Caco-2 (cell line): ENCODE measurements around the gene OBP2B. TPM values are rescaled to one million over a fixed set of nuclear protein-coding genes. Genes with fewer than 3 reads are reported as not detected.

Experiments
- BruUV-seq: library from RNA; stranded (reverse); fragments of 400-500 nt; replicated peaks from 2 replicates; lab custom pipeline; 2021; lab: Mats Ljungman, UMichigan
- CTCF ChIA-PET: fragments of 300-600 bp; sonication (Branson Sonifier 250); formaldehyde crosslinking; loops from one replicate; lab custom pipeline; 2022; ENCODE audit warnings: antibody characterized with exemption; lab: Charles Lee
- POLR2A ChIA-PET: fragments of 300-600 bp; sonication (Branson Sonifier 250); formaldehyde crosslinking; loops from one replicate; lab custom pipeline; 2022; ENCODE audit warnings: antibody characterized with exemption; lab: Charles Lee
- DNase-seq, 2 experiments: peaks; one replicate each; pipeline versions ENCODE4 v3.0.0 to v3.0.0-alpha.2; 2020 to 2022
- H3K27me3 ChIP-seq: replicated peaks from 2 replicates; pipeline ENCODE4 v1.6.0; 2011; ENCODE audit warnings: low read length; ENCODE audit not compliant: control insufficient read depth, insufficient read depth
- H3K36me3 ChIP-seq: 2 replicates; pipeline ENCODE4 v1.5.1; 2011; ENCODE audit warnings: low read length; ENCODE audit not compliant: control insufficient read depth, insufficient read depth
- H3K4me1 ChIP-seq: fragments of 250-450 bp; sonication (Bioruptor Pico); 2 replicates; pipeline ENCODE4 v1.5.1; 2020; ENCODE audit warnings: mild to moderate bottlenecking
- H3K4me3 ChIP-seq: 2 replicates; pipeline ENCODE4 v1.5.1; 2011; ENCODE audit warnings: low read depth, mild to moderate bottlenecking, control low read depth, low read length
- H3K9me3 ChIP-seq: fragments of 250-450 bp; sonication (Bioruptor Pico); 2 replicates; pipeline ENCODE4 v1.5.1; 2020; ENCODE audit warnings: mild to moderate bottlenecking, moderate library complexity
- H3K27ac Mint-ChIP-seq: one replicate; pipeline ENCODE4 v1.8.0; 2022; ENCODE audit warnings: mixed read lengths; ENCODE audit not compliant: unreplicated experiment
- H3K27me3 Mint-ChIP-seq: one replicate; pipeline ENCODE4 v1.8.0; 2022; ENCODE audit warnings: mixed read lengths; ENCODE audit not compliant: insufficient read depth, unreplicated experiment
- H3K36me3 Mint-ChIP-seq: one replicate; pipeline ENCODE4 v1.8.0; 2022; ENCODE audit warnings: mild to moderate bottlenecking, mixed read lengths; ENCODE audit not compliant: insufficient read depth, unreplicated experiment
- H3K4me1 Mint-ChIP-seq: one replicate; pipeline ENCODE4 v1.8.0; 2022; ENCODE audit warnings: low read depth, mixed read lengths; ENCODE audit not compliant: unreplicated experiment
- H3K4me3 Mint-ChIP-seq: one replicate; pipeline ENCODE4 v1.8.0; 2022; ENCODE audit warnings: mild to moderate bottlenecking, moderate library complexity, mixed read lengths; ENCODE audit not compliant: unreplicated experiment
- H3K9me3 Mint-ChIP-seq: one replicate; pipeline ENCODE4 v1.8.0; 2022; ENCODE audit warnings: mixed read lengths; ENCODE audit not compliant: unreplicated experiment
- CTCF ChIP-seq, 2 experiments: fragments of 200-600 bp in 1 of 2; IDR thresholded peaks; 1 replicate in 1 of 2; 2 replicates in 1 of 2; pipeline versions ENCODE4 v1.5.1 to v1.8.0; 2011 to 2022; ENCODE audit warnings: antibody characterized with exemption in 1 of 2, control low read depth in 1 of 2, inconsistent platforms in 1 of 2, low read depth in 1 of 2, low read length in 1 of 2, mild to moderate bottlenecking in 1 of 2, moderate library complexity in 1 of 2; ENCODE audit not compliant: insufficient read depth in 1 of 2, severe bottlenecking in 1 of 2, unreplicated experiment in 1 of 2
- intact Hi-C: fragments of 100-400 bp; cut with micrococcal nuclease; formaldehyde crosslinking; loops from one replicate; pipeline ENCODE4 v1.10.0; 2022; ENCODE audit not compliant: unreplicated experiment
- total RNA-seq: library from RNA; stranded (reverse); gene quantifications from 2 replicates; pipeline ENCODE4 v1.2.3, GENCODE V29; 2022

OBP2B gene
- total RNA-seq, 1 experiment from 2014 or later = not detected

- no peaks in the 10 kb centered on the region for H3K27me3 ChIP-seq
- no peak for TF ChIP-seq CTCF (IDR thresholded peaks at IDR 0.05; ENCODE audit: insufficient read depth in 1 of 2, low read depth in 1 of 2, low read length in 1 of 2, severe bottlenecking in 1 of 2, unreplicated experiment in 1 of 2)
- CTCF ChIA-PET = no interaction called here
- intact Hi-C loops = no loop called here
- Mint-ChIP-seq H3K4me3 (no peak overlapping the region), H3K36me3 (no peaks in the 10 kb centered on the region), H3K27me3 (peaks cover 2% of the 10 kb centered on the region), H3K27ac (no peak overlapping the region), H3K4me1 (no peaks in the 10 kb centered on the region), H3K9me3 (no peaks in the 10 kb centered on the region)
- H3K4me3 ChIP-seq = no peak overlapping the region
- DNase-seq = no peak
- H3K9me3 ChIP-seq = peaks cover 7% of the 10 kb centered on the region; the same call in 1 of the 2 replicates
- no peaks in the 10 kb centered on the region for H3K36me3 ChIP-seq
- H3K4me1 ChIP-seq = no peaks in the 10 kb centered on the region
- POLR2A ChIA-PET = no interaction called here
- no TSS peak for BruUV-seq
Measured at GRCh38 chr9:133199648-133200321, 9.3 kb downstream of the OBP2B start.

GRCh38 chr9:133195029-133195428 lies 14.0 kb downstream of the OBP2B start:
- intact Hi-C loops = no loop called here
- no peaks in the 10 kb centered on the region for H3K27me3 Mint-ChIP-seq

GRCh38 chr9:133194597-133194996 lies 14.5 kb downstream of the OBP2B start:
- POLR2A ChIA-PET = no interaction called here

More at GRCh38 chr9:133195029-133195428, 14.0 kb downstream of the OBP2B start:
- DNase-seq = no peak
- BruUV-seq = no TSS peak
- TF ChIP-seq CTCF (IDR thresholded peaks at IDR 0.05; ENCODE audit: insufficient read depth in 1 of 2, low read depth in 1 of 2, low read length in 1 of 2, severe bottlenecking in 1 of 2, unreplicated experiment in 1 of 2) = no peak
- Histone ChIP-seq H3K9me3 (peaks cover 11% of the 10 kb centered on the region; the same call in 1 of the 2 replicates), H3K4me3 (no peak overlapping the region), H3K27me3 (no peaks in the 10 kb centered on the region), H3K4me1 (no peaks in the 10 kb centered on the region), H3K36me3 (no peaks in the 10 kb centered on the region)
- no peak overlapping the region for H3K4me3 Mint-ChIP-seq
- ChIA-PET POLR2A (no interaction called here), CTCF (no interaction called here)
- H3K9me3 Mint-ChIP-seq = no peaks in the 10 kb centered on the region
- no peaks in the 10 kb centered on the region for H3K4me1 Mint-ChIP-seq
- no peaks in the 10 kb centered on the region for H3K36me3 Mint-ChIP-seq
- no peak overlapping the region for H3K27ac Mint-ChIP-seq

More at GRCh38 chr9:133194597-133194996, 14.5 kb downstream of the OBP2B start:
- H3K27ac Mint-ChIP-seq = no peak overlapping the region
- Histone ChIP-seq H3K36me3 (no peaks in the 10 kb centered on the region), H3K27me3 (no peaks in the 10 kb centered on the region), H3K9me3 (peaks cover 11% of the 10 kb centered on the region; the same call in 1 of the 2 replicates), H3K4me1 (no peaks in the 10 kb centered on the region), H3K4me3 (no peak overlapping the region)
- BruUV-seq = no TSS peak
- intact Hi-C loops = no loop called here
- H3K27me3 Mint-ChIP-seq = no peaks in the 10 kb centered on the region
- no peaks in the 10 kb centered on the region for H3K36me3 Mint-ChIP-seq
- no peak overlapping the region for H3K4me3 Mint-ChIP-seq
- H3K9me3 Mint-ChIP-seq = no peaks in the 10 kb centered on the region
- H3K4me1 Mint-ChIP-seq = no peaks in the 10 kb centered on the region
- CTCF ChIA-PET = no interaction called here
- TF ChIP-seq CTCF (IDR thresholded peaks at IDR 0.05; ENCODE audit: insufficient read depth in 1 of 2, low read depth in 1 of 2, low read length in 1 of 2, severe bottlenecking in 1 of 2, unreplicated experiment in 1 of 2) = no peak
- DNase-seq = no peak
